Left ventricle myocardium inferior (tissue), 1 donor: ENCODE results near the gene VRK1. TPM values are rescaled to one million over a fixed set of nuclear protein-coding genes. Genes with fewer than 3 reads are reported as not detected.

Source experiments
- DNase-seq: peaks from one replicate; pipeline ENCODE4 v3.0.0-alpha.2; 2020
- H3K27ac ChIP-seq: fragments of 200-600 bp; replicated peaks from 2 replicates; pipeline ENCODE4 v1.8.0; 2021
- H3K27me3 ChIP-seq: fragments of 200-600 bp; 2 replicates; pipeline ENCODE4 v1.8.0; 2021; ENCODE audit warnings: low read depth
- H3K36me3 ChIP-seq: fragments of 200-600 bp; 2 replicates; pipeline ENCODE4 v1.8.0; 2021
- H3K4me1 ChIP-seq: fragments of 200-600 bp; 2 replicates; pipeline ENCODE4 v1.8.0; 2021
- H3K4me3 ChIP-seq: fragments of 200-600 bp; 2 replicates; pipeline ENCODE4 v1.8.0; 2021; ENCODE audit warnings: mild to moderate bottlenecking, moderate library complexity
- H3K9me3 ChIP-seq: fragments of 200-600 bp; replicated peaks from 2 replicates; pipeline ENCODE4 v1.8.0; 2021
- intact Hi-C: fragments of 100-400 bp; cut with micrococcal nuclease; formaldehyde crosslinking; loops from one replicate; pipeline ENCODE4 v1.11.0; 2022
- long read RNA-seq: library from polyadenylated mRNA; unstranded; transcript quantifications from one replicate; pipeline ENCODE4 v2.0.0, GENCODE V29; 2021
- total RNA-seq: library from RNA; stranded (reverse); fragmentation: NEBNext Ultra II Directional; extraction: Animal tissue kit (Norgen Biotek cat#: 25700); gene quantifications from one replicate; pipeline ENCODE4 v1.2.1, GENCODE V29; 2021
- TF ChIP-seq, protein P1 (sequence below): fragments of 200-600 bp; IDR thresholded peaks from 2 replicates; pipeline ENCODE4 v1.8.0; 2021; ENCODE audit warnings: antibody characterized with exemption, mild to moderate bottlenecking, borderline replicate concordance
- donor health status: DM: no; HTN: yes; CAD: no; lungs with severe emphysema.

VRK1 gene
- 6.5 TPM for total RNA-seq
- long read RNA-seq, transcript VRK1-201 (13 exons, 1,745 nt), result major isoform, 6 of 9 reads
- long read RNA-seq, partial matches to known transcripts, result 1 of 9 reads
- long read RNA-seq, other reads (novel, unspliced or antisense), result 2 of 9 reads

- TF ChIP-seq, protein P1, sequence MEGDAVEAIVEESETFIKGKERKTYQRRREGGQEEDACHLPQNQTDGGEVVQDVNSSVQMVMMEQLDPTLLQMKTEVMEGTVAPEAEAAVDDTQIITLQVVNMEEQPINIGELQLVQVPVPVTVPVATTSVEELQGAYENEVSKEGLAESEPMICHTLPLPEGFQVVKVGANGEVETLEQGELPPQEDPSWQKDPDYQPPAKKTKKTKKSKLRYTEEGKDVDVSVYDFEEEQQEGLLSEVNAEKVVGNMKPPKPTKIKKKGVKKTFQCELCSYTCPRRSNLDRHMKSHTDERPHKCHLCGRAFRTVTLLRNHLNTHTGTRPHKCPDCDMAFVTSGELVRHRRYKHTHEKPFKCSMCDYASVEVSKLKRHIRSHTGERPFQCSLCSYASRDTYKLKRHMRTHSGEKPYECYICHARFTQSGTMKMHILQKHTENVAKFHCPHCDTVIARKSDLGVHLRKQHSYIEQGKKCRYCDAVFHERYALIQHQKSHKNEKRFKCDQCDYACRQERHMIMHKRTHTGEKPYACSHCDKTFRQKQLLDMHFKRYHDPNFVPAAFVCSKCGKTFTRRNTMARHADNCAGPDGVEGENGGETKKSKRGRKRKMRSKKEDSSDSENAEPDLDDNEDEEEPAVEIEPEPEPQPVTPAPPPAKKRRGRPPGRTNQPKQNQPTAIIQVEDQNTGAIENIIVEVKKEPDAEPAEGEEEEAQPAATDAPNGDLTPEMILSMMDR, result no peak
- intact Hi-C loops, result no loop called here
- no peaks in the 10 kb centered on the region for H3K9me3 ChIP-seq
- peak within 1 kb of the TSS; percentile 96 for H3K4me3 ChIP-seq
- peak within 1 kb of the TSS; percentile 60 for H3K27ac ChIP-seq
- DNase-seq, result peak; percentile 97
- H3K27me3 ChIP-seq, result no peaks in the 10 kb centered on the region
- H3K36me3 ChIP-seq, result no peaks in the 10 kb centered on the region
- H3K4me1 ChIP-seq, result peaks cover 15% of the 10 kb centered on the region
These were observed at the start of gene VRK1 for GRCh38 chr14:96796851-96797581. VRK1 (plus strand) TSS chr14:96797382; CDS start chr14:96833472, 36,090 bp downstream.

- Histone ChIP-seq H3K4me3 (no peak overlapping the region), H3K27ac (no peak overlapping the region), H3K36me3 (no peaks in the 10 kb centered on the region), H3K4me1 (no peaks in the 10 kb centered on the region), H3K27me3 (peaks cover 87% of the 10 kb centered on the region), H3K9me3 (no peaks in the 10 kb centered on the region)
- intact Hi-C loops, result no loop called here
- TF ChIP-seq, protein P1, result no peak
- DNase-seq, result no peak
These were observed 49.6 kb upstream of the VRK1 start for GRCh38 chr14:96747608-96748007.

DNA sequence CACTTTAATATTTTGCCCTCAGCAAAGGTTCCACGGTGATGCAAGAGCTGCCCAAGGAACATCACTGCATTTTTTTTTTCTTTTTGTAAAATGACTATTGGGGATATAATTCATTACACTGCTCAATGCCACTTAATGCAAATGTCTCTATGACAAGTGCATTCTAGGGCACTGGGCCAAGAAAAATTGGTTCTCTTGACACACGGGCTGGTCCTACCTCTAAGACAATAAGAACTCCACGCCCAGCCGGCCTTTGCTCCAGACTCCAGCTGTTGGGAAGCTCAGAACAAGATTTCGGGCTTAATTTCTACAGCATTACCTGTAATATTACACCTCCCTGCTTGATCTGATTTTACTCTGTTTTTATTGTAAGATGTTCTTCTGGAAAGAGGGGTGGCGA, 48.8 kb upstream of the VRK1 start:
- no peaks in the 10 kb centered on the region for H3K4me1 ChIP-seq
- H3K4me3 ChIP-seq, result no peak overlapping the region
- H3K9me3 ChIP-seq, result no peaks in the 10 kb centered on the region
- no peaks in the 10 kb centered on the region for H3K36me3 ChIP-seq
- TF ChIP-seq, protein P1, result no peak
- peaks cover 80% of the 10 kb centered on the region for H3K27me3 ChIP-seq
- DNase-seq, result no peak
- intact Hi-C loops, result no loop called here
- H3K27ac ChIP-seq, result no peak overlapping the region

- intact Hi-C loops, result no loop called here
- Histone ChIP-seq H3K9me3 (no peaks in the 10 kb centered on the region), H3K4me3 (no peak overlapping the region), H3K36me3 (no peaks in the 10 kb centered on the region), H3K27me3 (peaks cover 80% of the 10 kb centered on the region), H3K4me1 (no peaks in the 10 kb centered on the region), H3K27ac (no peak overlapping the region)
- TF ChIP-seq, protein P1, result no peak
- no peak for DNase-seq
These were observed 45.7 kb upstream of the VRK1 start for GRCh38 chr14:96751505-96751904.

GRCh38 chr14:96752125-96752524, 45.1 kb upstream of the VRK1 start:
- TF ChIP-seq, protein P1, result no peak
- H3K9me3 ChIP-seq, result no peaks in the 10 kb centered on the region
- DNase-seq, result no peak
- no peak overlapping the region for H3K4me3 ChIP-seq
- H3K27me3 ChIP-seq, result peaks cover 80% of the 10 kb centered on the region
- intact Hi-C loops, result no loop called here
- H3K27ac ChIP-seq, result no peak overlapping the region
- no peaks in the 10 kb centered on the region for H3K36me3 ChIP-seq
- H3K4me1 ChIP-seq, result no peaks in the 10 kb centered on the region
